HG03060 (cell line): ENCODE measurements around the gene C9orf85.
"Not testable (repeated sequence)": the region's sequence is repeated elsewhere in the genome, so short reads cannot be mapped to it uniquely, and the experiment has no call there.

ENCODE experiments used
- ATAC-seq: cut with Tn5 transposase; IDR thresholded peaks from one replicate; pipeline ENCODE4 v1.9.1; 2021; ENCODE audit warnings: low read depth, moderate number of reproducible peaks; ENCODE audit not compliant: unreplicated experiment

The C9orf85 gene

GRCh38 chr9:71986900-71987299 is 75.5 kb downstream of the C9orf85 start:
- no peak for ATAC-seq

DNA sequence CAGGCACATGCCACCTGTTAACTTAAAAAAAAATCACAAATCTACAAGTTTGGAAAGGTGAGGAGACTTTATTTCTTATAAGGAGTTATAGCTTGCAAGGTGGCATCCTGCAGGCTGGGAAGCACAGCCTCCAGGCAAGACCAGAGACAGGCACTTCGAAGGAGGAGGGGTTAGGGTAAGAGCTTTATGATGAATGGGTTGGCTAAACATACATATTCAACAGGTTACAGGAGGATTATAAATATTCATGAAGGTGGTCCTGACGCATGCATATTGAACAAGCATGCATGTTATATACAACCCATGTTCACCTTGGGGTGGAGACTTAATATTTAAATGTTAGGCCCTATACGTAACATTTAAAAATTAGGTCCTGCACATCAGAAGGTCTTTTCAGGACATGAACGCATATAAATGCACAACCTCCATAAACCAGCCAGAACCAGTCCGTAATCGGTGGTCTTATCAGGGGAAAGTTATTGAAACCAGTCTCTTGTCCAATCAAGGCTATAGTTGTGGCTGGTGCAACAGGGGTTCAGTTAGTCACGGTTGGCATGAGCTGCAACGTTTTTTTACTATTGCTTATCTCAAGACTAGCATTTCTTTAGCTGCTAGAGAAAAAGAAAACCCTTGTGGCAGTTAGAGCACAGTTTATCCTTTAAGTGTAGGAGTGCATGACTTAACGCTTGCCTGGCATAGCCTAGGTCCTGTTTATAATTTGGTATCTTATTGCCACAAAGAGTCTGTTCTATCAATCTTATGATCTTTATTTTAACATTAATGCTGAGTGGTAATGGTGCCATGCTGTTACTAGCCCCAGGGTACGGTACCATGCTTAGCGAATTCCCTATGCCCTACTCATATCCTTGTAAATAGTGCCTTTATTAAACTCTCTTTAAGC is 76.3 kb downstream of the C9orf85 start:
- ATAC-seq, result no peak

GRCh38 chr9:71990466-71990865 is 79.0 kb downstream of the C9orf85 start:
- ATAC-seq, result no peak

- ATAC-seq, result no peak
Observed at GRCh38 chr9:72005451-72005850, 94.0 kb downstream of the C9orf85 start.

- ATAC-seq, result no peak
Observed at GRCh38 chr9:72006501-72006900, 95.1 kb downstream of the C9orf85 start.

DNA sequence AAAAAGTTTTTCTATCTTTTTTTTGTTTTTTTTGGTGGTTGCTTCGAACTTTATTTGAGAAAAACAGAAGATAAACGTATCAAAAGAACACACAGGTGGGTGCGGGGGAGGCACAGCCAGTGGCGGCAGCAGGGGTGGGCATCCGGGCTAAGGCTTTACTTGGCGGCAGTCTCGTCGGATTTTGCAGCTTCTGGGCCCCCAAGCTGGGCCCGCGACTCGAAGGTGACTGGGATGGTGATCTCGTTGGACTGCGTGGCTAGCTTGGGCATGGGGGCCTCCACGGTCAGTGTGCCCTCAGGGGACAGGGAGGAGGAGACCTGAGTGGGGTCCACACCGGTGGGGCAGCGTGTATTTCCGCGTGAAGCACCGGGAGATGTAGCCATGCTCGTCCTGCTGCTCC is 96.3 kb downstream of the C9orf85 start:
- not testable (repeated sequence) for ATAC-seq

- ATAC-seq, result no peak
Observed at GRCh38 chr9:72012646-72013045, 101.2 kb downstream of the C9orf85 start.

DNA sequence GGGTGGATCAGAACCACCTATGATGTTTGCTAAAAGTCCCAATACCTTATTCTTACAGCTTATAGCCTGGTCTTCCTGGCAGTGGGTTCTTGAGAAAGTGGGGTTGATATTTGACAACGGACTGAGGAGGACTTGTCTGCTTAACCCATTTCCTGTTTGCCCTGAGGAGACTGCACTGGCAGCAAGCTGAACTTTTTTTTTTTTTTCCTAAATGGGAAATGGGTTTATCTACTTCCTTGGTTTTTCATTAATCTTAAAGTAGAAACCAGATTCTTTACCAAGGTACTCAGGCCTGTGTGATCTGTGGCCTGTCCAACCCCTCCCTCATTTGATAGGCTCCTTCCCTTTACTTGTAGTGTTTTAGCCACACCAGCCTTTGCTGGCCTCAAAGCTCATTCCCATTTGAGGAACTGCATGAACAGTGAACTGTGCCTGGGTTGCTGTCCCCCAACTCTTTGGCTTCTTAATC is 101.9 kb downstream of the C9orf85 start:
- no peak for ATAC-seq

GRCh38 chr9:72022841-72023240 is 111.4 kb downstream of the C9orf85 start:
- ATAC-seq, result no peak
